ENCODE measurements around the gene C10orf105.

C10orf105 gene

GRCh38 chr10:71719042-71719441 lies 536 bp downstream of the C10orf105 start:
- Mint-ChIP-seq H3K27me3 (ENCODE audit: low read depth) (no peaks in the 10 kb centered on the region), H3K9me3 (no peaks in the 10 kb centered on the region), H3K36me3 (ENCODE audit: low read depth) (no peaks in the 10 kb centered on the region), H3K27ac (no peak overlapping the region), H3K4me3 (no peak overlapping the region), H3K4me1 (ENCODE audit: low read depth) (peaks cover 21% of the 10 kb centered on the region)

- Mint-ChIP-seq H3K4me3 (no peak overlapping the region), H3K4me1 (ENCODE audit: low read depth) (peaks cover 24% of the 10 kb centered on the region), H3K36me3 (ENCODE audit: low read depth) (no peaks in the 10 kb centered on the region), H3K27ac (no peak overlapping the region), H3K27me3 (ENCODE audit: low read depth) (no peaks in the 10 kb centered on the region), H3K9me3 (no peaks in the 10 kb centered on the region)
These were observed 1.3 kb downstream of the C10orf105 start for GRCh38 chr10:71718165-71718698.

GRCh38 chr10:71717551-71717951 lies 2.0 kb downstream of the C10orf105 start:
- H3K27ac Mint-ChIP-seq = no peak overlapping the region
- no peak overlapping the region for H3K4me3 Mint-ChIP-seq
- no peaks in the 10 kb centered on the region for H3K36me3 Mint-ChIP-seq (ENCODE audit: low read depth)
- no peaks in the 10 kb centered on the region for H3K9me3 Mint-ChIP-seq
- peaks cover 29% of the 10 kb centered on the region for H3K4me1 Mint-ChIP-seq (ENCODE audit: low read depth)
- H3K27me3 Mint-ChIP-seq (ENCODE audit: low read depth) = no peaks in the 10 kb centered on the region

- H3K27me3 Mint-ChIP-seq (ENCODE audit: low read depth) = no peaks in the 10 kb centered on the region
- H3K27ac Mint-ChIP-seq = no peak overlapping the region
- H3K36me3 Mint-ChIP-seq (ENCODE audit: low read depth) = no peaks in the 10 kb centered on the region
- no peaks in the 10 kb centered on the region for H3K9me3 Mint-ChIP-seq
- H3K4me1 Mint-ChIP-seq (ENCODE audit: low read depth) = peaks cover 33% of the 10 kb centered on the region
- no peak overlapping the region for H3K4me3 Mint-ChIP-seq
These were observed 2.5 kb downstream of the C10orf105 start for GRCh38 chr10:71717056-71717455.

DNA sequence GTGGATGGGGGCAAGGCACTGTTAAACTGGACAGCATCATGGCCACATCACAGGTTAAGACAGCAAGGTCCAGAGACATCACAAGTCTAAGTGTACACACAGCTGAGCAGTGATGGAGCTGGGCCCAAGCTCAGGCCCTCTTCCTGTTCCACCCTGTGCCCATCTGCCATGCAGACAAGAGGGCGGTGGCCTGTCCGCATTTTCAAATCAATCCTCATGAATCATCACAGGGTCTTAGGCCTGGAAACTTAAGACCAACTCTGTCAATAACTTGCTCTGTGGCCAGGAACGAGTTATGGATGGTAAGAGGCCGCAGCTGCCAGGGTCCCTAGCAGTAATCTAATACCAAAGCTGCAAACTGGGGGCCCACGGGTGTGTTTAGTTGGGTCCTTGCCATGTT lies 3.2 kb downstream of the C10orf105 start:
- Mint-ChIP-seq H3K27me3 (ENCODE audit: low read depth) (no peaks in the 10 kb centered on the region), H3K36me3 (ENCODE audit: low read depth) (no peaks in the 10 kb centered on the region), H3K9me3 (no peaks in the 10 kb centered on the region), H3K4me1 (ENCODE audit: low read depth) (peaks cover 33% of the 10 kb centered on the region), H3K27ac (no peak overlapping the region), H3K4me3 (no peak overlapping the region)

DNA sequence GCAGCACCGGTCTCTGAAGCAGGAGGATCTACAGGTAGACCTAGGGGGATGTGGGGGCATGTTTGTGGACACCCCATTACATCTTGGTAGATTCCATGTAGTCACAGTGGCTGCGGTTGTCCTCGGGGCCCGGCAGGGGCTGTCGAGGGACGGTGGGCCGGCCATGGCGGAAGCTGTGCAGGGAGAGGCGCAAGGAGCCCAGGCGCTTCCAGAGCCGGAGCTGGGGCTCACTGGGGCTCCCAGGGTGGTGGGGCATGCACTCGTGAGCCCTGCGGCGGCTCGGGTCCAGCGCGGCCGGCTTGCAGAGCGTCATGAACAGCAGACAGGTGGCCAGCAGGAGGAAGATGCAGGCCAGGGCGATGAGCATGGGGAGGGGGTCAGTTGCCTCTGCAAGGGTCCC lies 3.7 kb downstream of the C10orf105 start:
- Mint-ChIP-seq H3K9me3 (no peaks in the 10 kb centered on the region), H3K27ac (no peak overlapping the region), H3K4me1 (ENCODE audit: low read depth) (peaks cover 33% of the 10 kb centered on the region), H3K27me3 (ENCODE audit: low read depth) (no peaks in the 10 kb centered on the region), H3K36me3 (ENCODE audit: low read depth) (no peaks in the 10 kb centered on the region), H3K4me3 (no peak overlapping the region)

GRCh38 chr10:71715026-71715425 lies 4.6 kb downstream of the C10orf105 start:
- Mint-ChIP-seq H3K27ac (no peak overlapping the region), H3K4me3 (peak overlapping the region; percentile 10), H3K9me3 (no peaks in the 10 kb centered on the region), H3K36me3 (ENCODE audit: low read depth) (no peaks in the 10 kb centered on the region), H3K4me1 (ENCODE audit: low read depth) (peaks cover 33% of the 10 kb centered on the region), H3K27me3 (ENCODE audit: low read depth) (no peaks in the 10 kb centered on the region)

- H3K4me3 Mint-ChIP-seq = peak overlapping the region; percentile 72
- H3K27ac Mint-ChIP-seq = peak overlapping the region; percentile 95
- no peaks in the 10 kb centered on the region for H3K27me3 Mint-ChIP-seq (ENCODE audit: low read depth)
- H3K4me1 Mint-ChIP-seq (ENCODE audit: low read depth) = peaks cover 37% of the 10 kb centered on the region
- H3K36me3 Mint-ChIP-seq (ENCODE audit: low read depth) = no peaks in the 10 kb centered on the region
- no peaks in the 10 kb centered on the region for H3K9me3 Mint-ChIP-seq
These were observed 5.0 kb downstream of the C10orf105 start for GRCh38 chr10:71714592-71714991.

DNA sequence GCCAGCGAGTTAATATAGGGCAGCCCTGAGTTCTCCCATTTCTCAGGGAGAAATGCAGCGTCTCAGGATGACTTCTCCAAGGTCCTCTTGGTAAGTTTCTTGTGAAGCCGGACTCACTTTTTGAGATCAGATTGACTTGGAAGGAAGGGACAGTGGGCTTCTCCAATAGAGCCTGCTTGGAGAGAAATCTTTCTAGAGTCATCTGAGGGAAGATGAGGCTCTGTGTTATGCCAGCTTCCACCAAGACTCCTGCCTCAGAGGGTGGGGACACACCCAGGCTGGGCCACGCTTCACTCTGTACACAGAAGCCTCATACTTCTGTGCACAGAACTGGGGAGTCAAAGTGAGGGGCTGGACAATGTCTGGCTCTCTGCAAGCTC lies 5.6 kb downstream of the C10orf105 start:
- Mint-ChIP-seq H3K27ac (peak overlapping the region; percentile 95), H3K4me1 (ENCODE audit: low read depth) (peaks cover 40% of the 10 kb centered on the region), H3K4me3 (peak overlapping the region; percentile 72), H3K27me3 (ENCODE audit: low read depth) (no peaks in the 10 kb centered on the region), H3K9me3 (no peaks in the 10 kb centered on the region), H3K36me3 (ENCODE audit: low read depth) (no peaks in the 10 kb centered on the region)

DNA sequence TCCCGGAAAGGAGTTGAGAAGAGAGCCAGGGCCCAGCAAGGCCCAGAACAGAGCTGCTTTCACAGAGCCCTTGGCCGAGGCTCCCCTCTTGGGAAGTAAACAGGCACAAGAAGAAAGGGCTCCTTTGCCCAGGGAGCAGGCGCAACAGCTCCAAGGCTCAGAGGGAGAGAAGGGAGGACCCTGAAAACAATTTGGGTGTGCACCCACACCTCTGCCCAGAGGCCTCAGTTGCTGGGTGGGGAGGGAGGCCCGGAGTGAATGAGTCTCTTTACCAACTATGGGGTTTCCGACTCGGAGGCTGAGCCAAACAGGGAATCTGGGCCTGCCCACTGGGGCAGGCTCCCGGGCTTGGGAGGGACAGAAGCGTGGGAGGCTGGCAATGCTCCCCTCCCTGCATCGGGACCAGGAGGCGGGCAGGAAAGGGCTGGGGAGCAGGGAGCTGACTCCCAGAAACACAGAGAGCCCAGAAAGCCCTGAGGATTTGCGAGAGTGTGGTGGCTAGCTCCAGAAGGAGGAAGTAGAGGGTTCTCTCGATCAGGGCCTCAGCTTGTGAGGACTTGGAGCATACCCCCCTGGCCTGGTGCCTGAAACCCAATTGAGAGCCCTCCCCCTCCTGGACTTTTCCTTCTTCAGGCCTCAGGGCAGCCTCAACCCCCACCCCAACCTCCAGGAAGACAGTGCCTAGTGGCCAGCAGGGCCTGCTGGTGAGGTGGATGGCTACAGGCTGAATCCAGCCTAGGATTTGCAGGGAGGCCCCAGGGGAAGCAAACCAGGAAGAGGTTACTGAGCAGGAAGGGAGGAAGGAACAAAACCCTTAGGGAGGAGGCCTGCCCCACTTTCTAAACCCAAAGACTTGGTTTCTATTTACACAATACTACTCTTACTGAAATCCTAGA lies 6.2 kb downstream of the C10orf105 start:
- Mint-ChIP-seq H3K4me3 (peak overlapping the region; percentile 72), H3K27ac (peak overlapping the region; percentile 95), H3K27me3 (ENCODE audit: low read depth) (no peaks in the 10 kb centered on the region), H3K4me1 (ENCODE audit: low read depth) (peaks cover 40% of the 10 kb centered on the region), H3K36me3 (ENCODE audit: low read depth) (no peaks in the 10 kb centered on the region), H3K9me3 (no peaks in the 10 kb centered on the region)

- H3K36me3 Mint-ChIP-seq (ENCODE audit: low read depth) = no peaks in the 10 kb centered on the region
- H3K9me3 Mint-ChIP-seq = no peaks in the 10 kb centered on the region
- peaks cover 43% of the 10 kb centered on the region for H3K4me1 Mint-ChIP-seq (ENCODE audit: low read depth)
- peak overlapping the region; percentile 95 for H3K27ac Mint-ChIP-seq
- peak overlapping the region; percentile 64 for H3K4me3 Mint-ChIP-seq
- no peaks in the 10 kb centered on the region for H3K27me3 Mint-ChIP-seq (ENCODE audit: low read depth)
These were observed 6.9 kb downstream of the C10orf105 start for GRCh38 chr10:71712572-71713134.

DNA sequence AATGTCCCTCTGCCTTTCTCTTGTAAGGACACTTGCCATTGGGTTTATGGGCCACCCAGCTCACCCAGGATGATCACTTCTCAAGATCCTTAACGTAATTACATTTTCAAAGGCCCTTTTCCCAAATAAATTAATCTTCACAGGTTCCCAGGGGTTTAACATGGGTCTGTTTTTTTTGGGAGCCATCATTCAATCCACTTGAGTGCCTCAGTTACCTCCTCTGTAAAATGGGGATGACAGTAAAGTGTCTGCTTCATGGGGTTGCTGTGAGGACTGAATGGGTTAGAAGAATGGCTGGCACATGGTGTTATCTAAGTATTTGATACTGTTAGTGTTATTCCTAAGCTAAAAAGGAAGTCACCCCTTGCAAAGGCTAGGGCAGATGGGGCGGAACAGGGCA lies 7.4 kb downstream of the C10orf105 start:
- H3K4me3 Mint-ChIP-seq = no peak overlapping the region
- H3K27me3 Mint-ChIP-seq (ENCODE audit: low read depth) = no peaks in the 10 kb centered on the region
- no peaks in the 10 kb centered on the region for H3K9me3 Mint-ChIP-seq
- H3K36me3 Mint-ChIP-seq (ENCODE audit: low read depth) = no peaks in the 10 kb centered on the region
- H3K27ac Mint-ChIP-seq = peak overlapping the region; percentile 95
- peaks cover 44% of the 10 kb centered on the region for H3K4me1 Mint-ChIP-seq (ENCODE audit: low read depth)

DNA sequence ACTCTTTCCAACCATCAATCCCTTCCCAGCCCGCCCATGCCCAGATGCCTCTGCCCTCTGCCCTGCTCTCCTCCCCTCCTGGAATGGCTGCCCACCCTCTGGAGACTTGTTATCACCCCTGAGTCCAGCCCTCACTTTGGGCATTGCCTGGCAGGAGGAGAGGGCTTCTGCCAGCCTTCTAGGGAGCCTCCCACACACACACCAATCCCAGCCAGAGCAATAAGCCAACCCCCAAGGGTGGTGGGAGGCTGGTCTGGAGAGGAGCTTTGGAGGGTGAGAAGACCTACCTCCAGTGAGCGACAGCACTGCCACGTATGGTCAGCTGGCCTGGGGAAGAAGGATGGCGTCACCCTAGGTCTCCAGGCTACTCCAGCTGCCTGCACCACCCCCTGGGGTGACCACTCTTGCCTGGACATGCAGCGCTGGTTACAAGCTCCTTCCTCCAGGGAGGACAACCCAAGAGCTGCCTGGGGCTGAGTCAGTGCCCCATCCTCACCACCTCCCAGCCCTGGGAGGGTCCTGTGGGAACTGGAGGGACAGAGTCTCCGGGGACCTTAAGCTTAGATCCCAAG lies 8.4 kb downstream of the C10orf105 start:
- Mint-ChIP-seq H3K4me1 (ENCODE audit: low read depth) (peaks cover 44% of the 10 kb centered on the region), H3K27ac (peak overlapping the region; percentile 95), H3K9me3 (no peaks in the 10 kb centered on the region), H3K4me3 (no peak overlapping the region), H3K36me3 (ENCODE audit: low read depth) (no peaks in the 10 kb centered on the region), H3K27me3 (ENCODE audit: low read depth) (no peaks in the 10 kb centered on the region)

DNA sequence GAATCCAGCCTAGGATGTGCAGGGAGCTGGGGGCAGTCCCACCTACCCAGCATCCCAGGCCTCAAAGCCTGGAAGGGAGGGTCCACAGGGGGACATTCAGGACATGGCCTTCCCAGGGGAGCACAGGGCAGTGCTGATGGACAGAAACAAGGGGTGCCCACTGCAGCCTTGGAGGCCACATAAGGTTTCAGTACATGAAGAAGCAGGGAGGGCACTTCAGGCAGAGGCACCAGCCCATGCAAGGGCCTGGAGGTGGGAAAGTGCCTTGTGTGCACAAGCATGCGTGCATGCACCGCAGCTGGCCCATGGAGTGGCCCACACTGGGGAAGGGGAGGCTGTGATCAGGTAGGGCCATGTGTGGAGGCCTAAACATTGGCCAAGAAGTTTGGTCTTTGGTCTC lies 9.1 kb downstream of the C10orf105 start:
- peaks cover 40% of the 10 kb centered on the region for H3K4me1 Mint-ChIP-seq (ENCODE audit: low read depth)
- no peak overlapping the region for H3K4me3 Mint-ChIP-seq
- no peaks in the 10 kb centered on the region for H3K36me3 Mint-ChIP-seq (ENCODE audit: low read depth)
- H3K27me3 Mint-ChIP-seq (ENCODE audit: low read depth) = no peaks in the 10 kb centered on the region
- peak overlapping the region; percentile 41 for H3K27ac Mint-ChIP-seq
- no peaks in the 10 kb centered on the region for H3K9me3 Mint-ChIP-seq
